H9 (cell line): ENCODE measurements around the gene STX11. TPM values are rescaled to one million over a fixed set of nuclear protein-coding genes. Genes with fewer than 3 reads are reported as not detected.

Source experiments
- DNase-seq: peaks from one replicate; pipeline ENCODE4 v3.0.0-alpha.2; 2017
- H2AFZ ChIP-seq: one replicate; pipeline ENCODE4 v1.6.1; 2013; ENCODE audit warnings: mild to moderate bottlenecking, low read length, control low read depth, moderate library complexity
- H2AK5ac ChIP-seq: 2 replicates; pipeline ENCODE4 v1.6.1; 2013; ENCODE audit warnings: low read length, control low read depth, mixed read lengths; ENCODE audit not compliant: insufficient read length
- H2BK120ac ChIP-seq: one replicate; pipeline ENCODE4 v1.6.1; 2013; ENCODE audit warnings: low read depth, mild to moderate bottlenecking, low read length, control low read depth, inconsistent platforms; ENCODE audit not compliant: poor library complexity, severe bottlenecking
- H2BK12ac ChIP-seq: 2 replicates; pipeline ENCODE4 v1.6.1; 2013; ENCODE audit warnings: low read length, control low read depth, mixed read lengths, low read depth; ENCODE audit not compliant: insufficient read length
- H2BK15ac ChIP-seq: 2 replicates; pipeline ENCODE4 v1.6.1; 2013; ENCODE audit warnings: low read depth, low read length, control low read depth
- H2BK20ac ChIP-seq: one replicate; pipeline ENCODE4 v1.6.1; 2013; ENCODE audit warnings: low read depth, mild to moderate bottlenecking, low read length, control low read depth, inconsistent platforms; ENCODE audit not compliant: poor library complexity, severe bottlenecking
- H2BK5ac ChIP-seq: 2 replicates; pipeline ENCODE4 v1.6.1; 2013; ENCODE audit warnings: low read length, control low read depth, mixed read lengths; ENCODE audit not compliant: insufficient read length
- H3K14ac ChIP-seq: 2 replicates; pipeline ENCODE4 v1.6.1; 2013; ENCODE audit warnings: low read length, control low read depth; ENCODE audit not compliant: insufficient read depth
- H3K18ac ChIP-seq: 2 replicates; pipeline ENCODE4 v1.6.1; 2013; ENCODE audit warnings: low read depth, mild to moderate bottlenecking, mixed read lengths, low read length, control low read depth; ENCODE audit not compliant: insufficient read length
- H3K23ac ChIP-seq: 2 replicates; pipeline ENCODE4 v1.6.1; 2013; ENCODE audit warnings: low read length, control low read depth, mixed read lengths, low read depth; ENCODE audit not compliant: insufficient read length
- H3K23me2 ChIP-seq: 2 replicates; pipeline ENCODE4 v1.6.1; 2013; ENCODE audit warnings: low read depth, mild to moderate bottlenecking, mixed read lengths, low read length, control low read depth; ENCODE audit not compliant: insufficient read length, poor library complexity, severe bottlenecking
- H3K27ac ChIP-seq: 2 replicates; pipeline ENCODE4 v1.5.1; 2013; ENCODE audit warnings: low read length, control low read depth, mixed read lengths, low read depth; ENCODE audit not compliant: insufficient read length
- H3K27me3 ChIP-seq: 2 replicates; pipeline ENCODE4 v1.6.1; 2013; ENCODE audit warnings: low read length, control low read depth, inconsistent platforms; ENCODE audit not compliant: insufficient read depth
- H3K4ac ChIP-seq: 2 replicates; pipeline ENCODE4 v1.6.1; 2013; ENCODE audit warnings: low read depth, mild to moderate bottlenecking, control low read depth, inconsistent platforms, low read length, moderate library complexity
- H3K4me1 ChIP-seq: 2 replicates; pipeline ENCODE4 v1.6.1; 2013; ENCODE audit warnings: low read length, control low read depth, inconsistent platforms; ENCODE audit not compliant: insufficient read depth
- H3K4me2 ChIP-seq: 2 replicates; pipeline ENCODE4 v1.6.1; 2013; ENCODE audit warnings: low read length, control low read depth, mixed read lengths; ENCODE audit not compliant: insufficient read length, insufficient read depth
- H3K56ac ChIP-seq: 2 replicates; pipeline ENCODE4 v1.6.1; 2013; ENCODE audit warnings: low read depth, mild to moderate bottlenecking, mixed read lengths, low read length, control low read depth; ENCODE audit not compliant: insufficient read length
- H3K79me1 ChIP-seq: 2 replicates; pipeline ENCODE4 v1.6.1; 2013; ENCODE audit warnings: low read depth, mild to moderate bottlenecking, moderate library complexity, low read length, control low read depth, inconsistent platforms; ENCODE audit not compliant: insufficient read depth, poor library complexity, severe bottlenecking
- H3K79me2 ChIP-seq: 2 replicates; pipeline ENCODE4 v1.6.1; 2013; ENCODE audit warnings: low read length, control low read depth, inconsistent platforms; ENCODE audit not compliant: insufficient read depth
- H3K9ac ChIP-seq: 2 replicates; pipeline ENCODE4 v1.6.1; 2013; ENCODE audit warnings: low read length, control low read depth, mixed read lengths; ENCODE audit not compliant: insufficient read length; ENCODE audit errors: extremely low read depth
- H3K9me3 ChIP-seq: one replicate; pipeline ENCODE4 v1.6.1; 2013; ENCODE audit warnings: low read depth, low read length, inconsistent platforms; ENCODE audit not compliant: control insufficient read depth
- H3T11ph ChIP-seq: one replicate; pipeline ENCODE4 v1.6.1; 2013; ENCODE audit warnings: mild to moderate bottlenecking, low read length, control low read depth, inconsistent platforms
- H4K20me1 ChIP-seq: one replicate; pipeline ENCODE4 v1.6.1; 2013; ENCODE audit not compliant: control insufficient read depth, insufficient read length, insufficient read depth
- H4K5ac ChIP-seq: 2 replicates; pipeline ENCODE4 v1.6.1; 2013; ENCODE audit warnings: low read depth, mild to moderate bottlenecking, mixed read lengths, low read length, control low read depth; ENCODE audit not compliant: insufficient read length
- H4K8ac ChIP-seq: replicated peaks from 2 replicates; pipeline ENCODE4 v1.6.1; 2013; ENCODE audit warnings: low read length, control low read depth, mixed read lengths, low read depth; ENCODE audit not compliant: insufficient read length
- H4K91ac ChIP-seq: 2 replicates; pipeline ENCODE4 v1.6.1; 2013; ENCODE audit warnings: low read depth, mild to moderate bottlenecking, moderate library complexity, mixed read lengths, low read length, control low read depth; ENCODE audit not compliant: insufficient read length
- H3K27ac Mint-ChIP-seq, 3 experiments: 2 replicates in 2 of 3; 3 replicates in 1 of 3; pipeline ENCODE4 v1.8.0; 2020 to 2021; ENCODE audit warnings: mixed read lengths in 3 of 3, mild to moderate bottlenecking in 1 of 3, moderate library complexity in 1 of 3
- H3K27me3 Mint-ChIP-seq: 2 replicates; pipeline ENCODE4 v1.8.0; 2021; ENCODE audit warnings: low read depth, mild to moderate bottlenecking, moderate library complexity, mixed read lengths
- H3K36me3 Mint-ChIP-seq, 3 experiments: 2 replicates in 2 of 3; 3 replicates in 1 of 3; pipeline ENCODE4 v1.8.0; 2020 to 2021; ENCODE audit warnings: low read depth in 3 of 3, mixed read lengths in 3 of 3; ENCODE audit not compliant: insufficient read depth in 1 of 3
- H3K4me1 Mint-ChIP-seq, 2 experiments: 2 replicates each; pipeline ENCODE4 v1.8.0; 2020; ENCODE audit warnings: mixed read lengths in 2 of 2
- H3K4me3 Mint-ChIP-seq, 2 experiments: 2 replicates in 1 of 2; 3 replicates in 1 of 2; pipeline ENCODE4 v1.8.0; 2020 to 2021; ENCODE audit warnings: mild to moderate bottlenecking in 2 of 2, mixed read lengths in 2 of 2, moderate library complexity in 1 of 2
- H3K9me3 Mint-ChIP-seq, 2 experiments: 2 replicates in 1 of 2; 3 replicates in 1 of 2; pipeline ENCODE4 v1.8.0; 2020; ENCODE audit warnings: mild to moderate bottlenecking in 2 of 2, mixed read lengths in 2 of 2, moderate library complexity in 1 of 2
- CTCF ChIP-seq: fragments of 200-600 bp; sonication (generic); conservative IDR thresholded peaks from 3 replicates; pipeline ENCODE4 v1.8.0; 2021; ENCODE audit warnings: antibody characterized with exemption, mild to moderate bottlenecking
- WGBS: extraction: QIAGEN DNeasy Blood & Tissue Kit; methylation state at CpG from one replicate; pipeline ENCODE4 v1.1.7; 2013; ENCODE audit warnings: missing lambda C conversion rate, low lambda C conversion rate, mixed read lengths; ENCODE audit not compliant: insufficient read length; ENCODE audit errors: extremely low coverage; 5-methylcytosine and 5-hydroxymethylcytosine counted together
- total RNA-seq: library from RNA; stranded (reverse); gene quantifications from 2 replicates; pipeline ENCODE4 v1.2.1, GENCODE V29; 2021

Gene STX11
- total RNA-seq, 1 experiment from 2014 or later, result 0.22 TPM

GRCh38 chr6:144213315-144213714 is 63.0 kb downstream of the STX11 start:
- no peak overlapping the region for H2BK120ac ChIP-seq
- no peaks in the 10 kb centered on the region for H3K4me1 ChIP-seq
- H3T11ph ChIP-seq, result no peak overlapping the region
- peaks cover 4 to 11% of the 10 kb centered on the region in 2 experiments; a peak in 4 of 5 replicates for H3K9me3 Mint-ChIP-seq
- no peak overlapping the region for H3K56ac ChIP-seq
- no CpG with 5 or more reads among the region's 5 CpGs for WGBS
- no peaks in the 10 kb centered on the region for H3K27me3 ChIP-seq
- H3K18ac ChIP-seq, result no peak overlapping the region
- no peak overlapping the region for H3K4me2 ChIP-seq
- no peak overlapping the region for H2BK15ac ChIP-seq
- no peaks in the 10 kb centered on the region for H3K9me3 ChIP-seq
- H3K23me2 ChIP-seq, result no peaks in the 10 kb centered on the region
- H4K91ac ChIP-seq, result no peak overlapping the region
- no peak overlapping the region for H3K4me3 Mint-ChIP-seq
- no peak for DNase-seq
- no peak overlapping the region for H4K5ac ChIP-seq
- no peak overlapping the region for H3K14ac ChIP-seq
- H3K23ac ChIP-seq, result no peak overlapping the region
- H3K27ac Mint-ChIP-seq, result no peak overlapping the region
- no peak overlapping the region for H3K27ac ChIP-seq
- H3K79me2 ChIP-seq, result no peaks in the 10 kb centered on the region
- no peak overlapping the region for H2BK12ac ChIP-seq
- no peak overlapping the region for H2BK5ac ChIP-seq
- no peaks in the 10 kb centered on the region for H3K79me1 ChIP-seq
- no peak overlapping the region for H3K4ac ChIP-seq
- peaks cover 0 to 7% (median 1%) of the 10 kb centered on the region in 3 experiments; a peak in 5 of 7 replicates for H3K36me3 Mint-ChIP-seq
- H4K20me1 ChIP-seq, result no peaks in the 10 kb centered on the region
- peaks cover 24% of the 10 kb centered on the region for H3K27me3 Mint-ChIP-seq
- TF ChIP-seq CTCF, result no peak
- H3K9ac ChIP-seq, result no peak overlapping the region
- no peak overlapping the region for H4K8ac ChIP-seq
- no peak overlapping the region for H2BK20ac ChIP-seq
- H3K4me1 Mint-ChIP-seq, result peaks cover 15 to 16% of the 10 kb centered on the region in 2 experiments
- no peak overlapping the region for H2AK5ac ChIP-seq
- no peak overlapping the region for H2AFZ ChIP-seq
